ENCODE measurements around the gene SENP3. TPM values are rescaled to one million over a fixed set of nuclear protein-coding genes. Genes with fewer than 3 reads are reported as not detected.

SENP3 gene
- total RNA-seq, 1 experiment from 2014 or later, result 83.1 TPM

DNA sequence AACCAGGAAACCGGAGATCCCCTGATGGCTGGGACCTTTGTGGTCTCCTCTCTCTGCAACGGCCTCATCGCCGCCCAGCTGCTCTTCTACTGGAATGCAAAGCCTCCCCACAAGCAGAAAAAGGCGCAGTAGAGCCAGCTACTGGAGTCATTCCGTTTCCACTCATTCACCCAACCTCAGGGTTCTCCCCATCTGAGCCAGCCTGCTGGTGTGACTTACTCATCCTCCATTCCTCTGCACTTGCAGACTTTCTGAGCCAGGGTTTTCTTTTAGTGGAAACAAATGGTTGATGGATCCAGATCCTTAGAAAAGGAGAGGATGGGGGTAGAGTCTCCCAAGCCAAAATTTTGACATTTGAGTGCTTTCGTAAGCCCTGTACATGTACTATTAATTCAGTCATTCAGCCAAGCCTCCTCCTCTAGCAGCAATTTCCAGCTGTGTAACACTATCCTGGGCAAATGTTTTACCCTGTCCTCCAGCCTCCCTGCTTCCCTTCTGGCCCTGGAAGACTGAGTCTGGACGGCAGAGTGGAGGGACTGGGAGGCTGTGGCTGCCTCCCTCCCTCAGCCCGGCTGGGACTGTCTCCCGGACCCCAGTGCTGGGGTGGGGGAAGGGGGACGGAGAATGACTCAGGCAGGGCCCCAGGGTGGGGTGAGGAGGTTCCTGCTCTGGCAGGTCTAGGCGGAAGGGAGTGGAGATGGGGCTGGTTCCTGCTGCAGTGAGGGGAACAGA, 25.9 kb downstream of the SENP3 start:
- no peak overlapping the region for H2BK120ac ChIP-seq (ENCODE audit: low read depth, low read length, poor library complexity, severe bottlenecking)
- peaks cover 13% of the 10 kb centered on the region for H3K23me2 ChIP-seq (ENCODE audit: insufficient read length, low read depth, low read length, poor library complexity, severe bottlenecking)
- H3K4me1 ChIP-seq (ENCODE audit: insufficient read depth, low read length), result no peaks in the 10 kb centered on the region; the same call in 1 of the 2 replicates
- H4K20me1 ChIP-seq (ENCODE audit: control insufficient read depth, insufficient read depth, insufficient read length), result no peaks in the 10 kb centered on the region
- H3K9ac ChIP-seq (ENCODE audit: extremely low read depth, insufficient read length, low read length), result no peak overlapping the region
- no peak overlapping the region for H2BK20ac ChIP-seq (ENCODE audit: low read depth, low read length, poor library complexity, severe bottlenecking)
- H3K4me2 ChIP-seq (ENCODE audit: insufficient read depth, insufficient read length, low read length), result no peak overlapping the region
- WGBS (ENCODE audit: extremely low coverage, insufficient read length, low lambda C conversion rate), result no CpG with 5 or more reads among the region's 12 CpGs
- no peak overlapping the region for H2BK15ac ChIP-seq (ENCODE audit: low read depth, low read length)
- no peak overlapping the region for H2BK5ac ChIP-seq (ENCODE audit: insufficient read length, low read length)
- H3K27ac ChIP-seq (ENCODE audit: insufficient read length, low read depth, low read length), result no peak overlapping the region
- H3K9me3 Mint-ChIP-seq, result peaks cover 0 to 3% of the 10 kb centered on the region in 2 experiments; a peak in 1 of 5 replicates
- H3K79me2 ChIP-seq (ENCODE audit: insufficient read depth, low read length), result no peaks in the 10 kb centered on the region
- no peaks in the 10 kb centered on the region for H3K79me1 ChIP-seq (ENCODE audit: insufficient read depth, low read depth, low read length, poor library complexity, severe bottlenecking)
- H2BK12ac ChIP-seq (ENCODE audit: insufficient read length, low read depth, low read length), result no peak overlapping the region
- H3T11ph ChIP-seq (ENCODE audit: low read length), result no peak overlapping the region
- H3K4ac ChIP-seq (ENCODE audit: low read depth, low read length), result no peak overlapping the region
- no peak for DNase-seq
- no peaks in the 10 kb centered on the region; the same call in 1 of the 2 replicates for H3K27me3 Mint-ChIP-seq (ENCODE audit: low read depth)
- H3K9me3 ChIP-seq (ENCODE audit: control insufficient read depth, low read depth, low read length), result no peaks in the 10 kb centered on the region
- H3K4me1 Mint-ChIP-seq, result peaks cover 27 to 58% of the 10 kb centered on the region in 2 experiments
- H3K4me3 Mint-ChIP-seq, result no peak overlapping the region; a peak in 1 of 5 replicates
- H3K27me3 ChIP-seq (ENCODE audit: insufficient read depth, low read length), result no peaks in the 10 kb centered on the region
- H4K91ac ChIP-seq (ENCODE audit: insufficient read length, low read depth, low read length), result no peak overlapping the region
- H3K14ac ChIP-seq (ENCODE audit: insufficient read depth, low read length), result no peak overlapping the region
- no peak overlapping the region for H3K23ac ChIP-seq (ENCODE audit: insufficient read length, low read depth, low read length)
- no peak overlapping the region for H4K8ac ChIP-seq (replicated peaks; ENCODE audit: insufficient read length, low read depth, low read length)
- no peak overlapping the region for H2AK5ac ChIP-seq (ENCODE audit: insufficient read length, low read length)
- no peak overlapping the region for H3K56ac ChIP-seq (ENCODE audit: insufficient read length, low read depth, low read length)
- no peak overlapping the region for H2AFZ ChIP-seq (ENCODE audit: low read length)
- no peak for TF ChIP-seq CTCF (conservative IDR thresholded peaks at IDR 0.05)
- H4K5ac ChIP-seq (ENCODE audit: insufficient read length, low read depth, low read length), result no peak overlapping the region
- no peak overlapping the region for H3K18ac ChIP-seq (ENCODE audit: insufficient read length, low read depth, low read length)
- peak overlapping the region in 1 of 3 experiments; percentile 46; a peak in 2 of 7 replicates for H3K27ac Mint-ChIP-seq
- H3K36me3 Mint-ChIP-seq (ENCODE audit: insufficient read depth in 1 of 3, low read depth in 3 of 3), result peaks cover 13 to 46% (median 37%) of the 10 kb centered on the region in 3 experiments; a peak in 6 of 7 replicates
